HCT116 (cell line): ENCODE results near the gene SH3BGRL3. TPM values are rescaled to one million over a fixed set of nuclear protein-coding genes. Genes with fewer than 3 reads are reported as not detected.

Source experiments
- ATAC-seq: fragments of 200-7000 bp; cut with Tn5 transposase; 2 replicates; pipeline ENCODE4 v1.9.1; 2020; ENCODE audit warnings: mild to moderate bottlenecking, moderate library complexity
- BruUV-seq: library from RNA; stranded (reverse); fragments of 400-500 nt; replicated peaks from 2 replicates; lab custom pipeline; 2021; lab: Mats Ljungman, UMichigan
- CTCF ChIA-PET: fragments of 300-600 bp; sonication (Branson Sonifier 250); formaldehyde crosslinking; loops from one replicate; lab custom pipeline; 2021; ENCODE audit warnings: antibody characterized with exemption; lab: Charles Lee
- POLR2A ChIA-PET: fragments of 300-600, 350-600 bp; sonication (Branson Sonifier 250); formaldehyde crosslinking; loops from one replicate; lab custom pipeline; 2021; ENCODE audit warnings: antibody characterized with exemption; lab: Charles Lee
- RAD21 ChIA-PET, 2 experiments: fragments of 300-600 bp; sonication (Branson Sonifier 250); formaldehyde crosslinking; loops; one replicate each; lab custom pipeline; 2023; ENCODE audit warnings: low total read pairs in 2 of 2; ENCODE audit not compliant: uncharacterized antibody in 2 of 2, unreplicated experiment in 2 of 2, low non-redundant PET in 1 of 2; lab: Charles Lee
- DNase-seq: peaks from one replicate; pipeline ENCODE4 v3.0.0-alpha.2; 2010; ENCODE audit warnings: low read depth, low spot score
- H2AFZ ChIP-seq: fragments of 200-600 bp; shearing (Covaris generic), sonication (generic); 2 replicates; pipeline ENCODE4 v1.6.1; 2017; ENCODE audit warnings: low read depth, mixed run types, mixed read lengths, antibody characterized with exemption, low read length; ENCODE audit not compliant: poor library complexity, severe bottlenecking
- H3K27ac ChIP-seq: 2 replicates; pipeline ENCODE4 v1.5.1; 2012; ENCODE audit warnings: low read depth, low read length
- H3K27me3 ChIP-seq: fragments of 200-600 bp; sonication (generic); 2 replicates; pipeline ENCODE4 v1.6.1; 2016; ENCODE audit warnings: mixed run types, low read length, mixed read lengths; ENCODE audit not compliant: insufficient read depth
- H3K36me3 ChIP-seq, 2 experiments: fragments of 200-500 bp in 1 of 2; fragments of 200-600 bp in 1 of 2; sonication (Bioruptor generic) in 1 of 2; sonication (generic) in 1 of 2; 2 replicates each; pipeline versions ENCODE4 v1.5.1 to v1.6.1; 2014 to 2016; ENCODE audit warnings: low read length in 2 of 2, inconsistent platforms in 1 of 2, mixed read lengths in 1 of 2, mixed run types in 1 of 2; ENCODE audit not compliant: insufficient read depth in 2 of 2, control insufficient read depth in 1 of 2
- H3K4me1 ChIP-seq, 2 experiments: fragments of 200-600 bp in 1 of 2; sonication (generic) in 1 of 2; 2 replicates each; pipeline versions ENCODE4 v1.5.1 to v1.6.1; 2012 to 2017; ENCODE audit warnings: low read length in 2 of 2, inconsistent platforms in 1 of 2, mild to moderate bottlenecking in 1 of 2, mixed read lengths in 1 of 2, mixed run types in 1 of 2, moderate library complexity in 1 of 2; ENCODE audit not compliant: insufficient read depth in 2 of 2, control insufficient read depth in 1 of 2
- H3K4me2 ChIP-seq: fragments of 200-600 bp; sonication (generic); 2 replicates; pipeline ENCODE4 v1.6.1; 2017; ENCODE audit warnings: mixed run types, low read length, mixed read lengths
- H3K4me3 ChIP-seq, 2 experiments: fragments of 200-600 bp in 1 of 2; sonication (generic) in 1 of 2; replicated peaks in 1 of 2; 2 replicates each; pipeline ENCODE4 v1.5.1; 2011 to 2016; ENCODE audit warnings: low read length in 2 of 2, control low read depth in 1 of 2, low read depth in 1 of 2, mild to moderate bottlenecking in 1 of 2, mixed read lengths in 1 of 2, mixed run types in 1 of 2
- H3K79me2 ChIP-seq: fragments of 200-600 bp; sonication (generic); 2 replicates; pipeline ENCODE4 v1.6.1; 2017; ENCODE audit warnings: mild to moderate bottlenecking, mixed run types, low read length, moderate library complexity, mixed read lengths; ENCODE audit not compliant: insufficient read depth
- H3K9ac ChIP-seq: fragments of 200-600 bp; sonication (generic); 2 replicates; pipeline ENCODE4 v1.6.1; 2016; ENCODE audit warnings: low read length, mixed read lengths
- H3K9me2 ChIP-seq: fragments of 200-600 bp; sonication (generic), shearing (Covaris generic); 2 replicates; pipeline ENCODE4 v1.6.1; 2017; ENCODE audit warnings: mixed run types, mild to moderate bottlenecking, moderate library complexity; ENCODE audit not compliant: insufficient read depth
- H3K9me3 ChIP-seq, 2 experiments: fragments of 200-500 bp in 1 of 2; fragments of 200-600 bp in 1 of 2; sonication (Bioruptor generic) in 1 of 2; sonication (generic) in 1 of 2; 2 replicates each; pipeline ENCODE4 v1.6.1; 2014 to 2017; ENCODE audit warnings: low read length in 2 of 2, mixed read lengths in 2 of 2, inconsistent platforms in 1 of 2, low read depth in 1 of 2, mild to moderate bottlenecking in 1 of 2, mixed run types in 1 of 2, moderate library complexity in 1 of 2; ENCODE audit not compliant: control insufficient read depth in 1 of 2, insufficient read depth in 1 of 2
- H4K20me1 ChIP-seq: fragments of 200-600 bp; sonication (generic), shearing (Covaris generic); 2 replicates; pipeline ENCODE4 v1.6.1; 2017; ENCODE audit warnings: mixed run types, mild to moderate bottlenecking, moderate library complexity; ENCODE audit not compliant: insufficient read depth
- CBX3 ChIP-seq: IDR thresholded peaks from 2 replicates; pipeline ENCODE4 v1.6.1; 2012; ENCODE audit warnings: low read depth
- CEBPB ChIP-seq: IDR thresholded peaks from 2 replicates; pipeline ENCODE4 v1.6.1; 2012; ENCODE audit warnings: low read depth
- EGR1 ChIP-seq: IDR thresholded peaks from 2 replicates; pipeline ENCODE4 v1.6.1; 2012; ENCODE audit warnings: low read depth
- EZH2 ChIP-seq: fragments of 200-600 bp; sonication (generic); IDR thresholded peaks from 2 replicates; pipeline ENCODE4 v1.6.1; 2017; ENCODE audit warnings: antibody characterized with exemption, mixed run types
- EZH2phosphoT487 ChIP-seq: fragments of 200-600 bp; IDR thresholded peaks from 2 replicates; pipeline ENCODE4 v1.6.1; 2018; ENCODE audit warnings: antibody characterized with exemption, borderline replicate concordance
- JUND ChIP-seq: IDR thresholded peaks from 2 replicates; pipeline ENCODE4 v1.6.1; 2012
- SIN3A ChIP-seq: IDR thresholded peaks from 2 replicates; pipeline ENCODE4 v1.6.1; 2012; ENCODE audit warnings: low read depth
- SRF ChIP-seq: IDR thresholded peaks from 2 replicates; pipeline ENCODE4 v1.6.1; 2012; ENCODE audit warnings: low read depth
- TCF7L2 ChIP-seq: IDR thresholded peaks from 2 replicates; pipeline ENCODE4 v1.7.0; 2011; ENCODE audit warnings: borderline replicate concordance, inconsistent platforms; ENCODE audit not compliant: insufficient read depth, insufficient read length; ENCODE audit errors: extremely low read depth
- YY1 ChIP-seq: IDR thresholded peaks from 2 replicates; pipeline ENCODE4 v1.6.1; 2011; ENCODE audit warnings: low read length, low read depth, moderate library complexity, mild to moderate bottlenecking; ENCODE audit not compliant: insufficient replicate concordance; ENCODE audit errors: extremely low read depth
- ZNF274 ChIP-seq: fragments of 200-500 bp; sonication (Bioruptor generic); IDR thresholded peaks from 2 replicates; pipeline ENCODE4 v1.6.1; 2014; ENCODE audit warnings: mild to moderate bottlenecking, low read depth, low read length, inconsistent platforms
- intact Hi-C: fragments of 100-400 bp; cut with micrococcal nuclease; formaldehyde crosslinking; loops from 2 replicates; pipeline ENCODE4 v1.10.0; 2022
- total RNA-seq: library from RNA; stranded (reverse); gene quantifications from one replicate; pipeline ENCODE4 v1.2.1, GENCODE V29; 2021; ENCODE audit not compliant: unreplicated experiment
- TF ChIP-seq, protein P1 (sequence below): IDR thresholded peaks from 2 replicates; pipeline ENCODE4 v1.6.1; 2012
- TF ChIP-seq, protein P2 (sequence below), 3 experiments: fragments of 200-600 bp in 1 of 3; sonication (generic) in 1 of 3; IDR thresholded peaks in 2 of 3; conservative IDR thresholded peaks in 1 of 3; 2 replicates each; pipeline ENCODE4 v1.5.1; 2012 to 2017; ENCODE audit warnings: low read depth in 2 of 3, low read length in 2 of 3, antibody characterized with exemption in 1 of 3, borderline replicate concordance in 1 of 3, control low read depth in 1 of 3, mild to moderate bottlenecking in 1 of 3, mixed read lengths in 1 of 3, mixed run types in 1 of 3, moderate library complexity in 1 of 3; ENCODE audit not compliant: insufficient read depth in 1 of 3
- TF ChIP-seq, protein P3 (sequence below): IDR thresholded peaks from 2 replicates; pipeline ENCODE4 v1.6.1; 2012
- TF ChIP-seq, protein P4 (sequence below): IDR thresholded peaks from 2 replicates; pipeline ENCODE4 v1.6.1; 2012; ENCODE audit warnings: low read depth

SH3BGRL3 gene
- total RNA-seq, 1 experiment from 2014 or later, result 112 TPM

DNA sequence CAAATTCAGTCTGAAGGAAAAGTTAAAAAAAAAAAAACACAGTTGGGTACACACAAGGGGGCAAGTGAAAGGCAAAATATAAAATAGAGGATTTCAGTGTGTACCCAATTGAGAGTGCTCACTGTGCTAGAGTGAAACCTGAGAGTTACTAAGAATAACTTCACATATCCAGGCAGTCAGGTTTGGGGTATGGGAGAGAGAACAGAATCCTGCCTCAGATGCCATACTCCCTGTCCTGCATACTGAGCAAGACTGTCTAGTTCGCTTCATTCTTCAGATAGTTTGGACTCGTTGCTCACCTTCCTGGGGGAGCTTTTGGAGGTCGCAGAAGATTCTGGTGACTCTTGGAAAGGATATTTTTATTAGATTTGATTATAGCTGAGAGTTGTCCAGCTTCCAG, 25.5 kb upstream of the SH3BGRL3 start:
- no peaks in the 10 kb centered on the region for H4K20me1 ChIP-seq
- H3K9me2 ChIP-seq, result no peaks in the 10 kb centered on the region
- H3K4me3 ChIP-seq, result no peak overlapping the region
- no TSS peak for BruUV-seq
- no peak for ATAC-seq
- H3K9ac ChIP-seq, result no peak overlapping the region
- no peak overlapping the region for H2AFZ ChIP-seq
- peaks cover 66% of the 10 kb centered on the region for H3K79me2 ChIP-seq
- TF ChIP-seq SRF, result no peak
- no peak for TF ChIP-seq YY1
- TF ChIP-seq SIN3A, result no peak
- TF ChIP-seq, protein P1, sequence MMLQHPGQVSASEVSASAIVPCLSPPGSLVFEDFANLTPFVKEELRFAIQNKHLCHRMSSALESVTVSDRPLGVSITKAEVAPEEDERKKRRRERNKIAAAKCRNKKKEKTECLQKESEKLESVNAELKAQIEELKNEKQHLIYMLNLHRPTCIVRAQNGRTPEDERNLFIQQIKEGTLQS, result no peak
- TF ChIP-seq, protein P2, sequence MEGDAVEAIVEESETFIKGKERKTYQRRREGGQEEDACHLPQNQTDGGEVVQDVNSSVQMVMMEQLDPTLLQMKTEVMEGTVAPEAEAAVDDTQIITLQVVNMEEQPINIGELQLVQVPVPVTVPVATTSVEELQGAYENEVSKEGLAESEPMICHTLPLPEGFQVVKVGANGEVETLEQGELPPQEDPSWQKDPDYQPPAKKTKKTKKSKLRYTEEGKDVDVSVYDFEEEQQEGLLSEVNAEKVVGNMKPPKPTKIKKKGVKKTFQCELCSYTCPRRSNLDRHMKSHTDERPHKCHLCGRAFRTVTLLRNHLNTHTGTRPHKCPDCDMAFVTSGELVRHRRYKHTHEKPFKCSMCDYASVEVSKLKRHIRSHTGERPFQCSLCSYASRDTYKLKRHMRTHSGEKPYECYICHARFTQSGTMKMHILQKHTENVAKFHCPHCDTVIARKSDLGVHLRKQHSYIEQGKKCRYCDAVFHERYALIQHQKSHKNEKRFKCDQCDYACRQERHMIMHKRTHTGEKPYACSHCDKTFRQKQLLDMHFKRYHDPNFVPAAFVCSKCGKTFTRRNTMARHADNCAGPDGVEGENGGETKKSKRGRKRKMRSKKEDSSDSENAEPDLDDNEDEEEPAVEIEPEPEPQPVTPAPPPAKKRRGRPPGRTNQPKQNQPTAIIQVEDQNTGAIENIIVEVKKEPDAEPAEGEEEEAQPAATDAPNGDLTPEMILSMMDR (IDR thresholded peaks at IDR 0.05 in 2 of 3, conservative IDR thresholded peaks at IDR 0.05 in 1 of 3; ENCODE audit: borderline replicate concordance in 1 of 3, insufficient read depth in 1 of 3, low read depth in 2 of 3, low read length in 2 of 3), result no peak
- no peak for TF ChIP-seq JUND
- TF ChIP-seq, protein P3, sequence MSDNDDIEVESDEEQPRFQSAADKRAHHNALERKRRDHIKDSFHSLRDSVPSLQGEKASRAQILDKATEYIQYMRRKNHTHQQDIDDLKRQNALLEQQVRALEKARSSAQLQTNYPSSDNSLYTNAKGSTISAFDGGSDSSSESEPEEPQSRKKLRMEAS, result no peak
- no peak for TF ChIP-seq CBX3
- TF ChIP-seq EZH2, result no peak
- TF ChIP-seq EGR1, result no peak
- no peak for TF ChIP-seq ZNF274
- no peak for TF ChIP-seq CEBPB
- TF ChIP-seq TCF7L2, result no peak
- TF ChIP-seq, protein P4, sequence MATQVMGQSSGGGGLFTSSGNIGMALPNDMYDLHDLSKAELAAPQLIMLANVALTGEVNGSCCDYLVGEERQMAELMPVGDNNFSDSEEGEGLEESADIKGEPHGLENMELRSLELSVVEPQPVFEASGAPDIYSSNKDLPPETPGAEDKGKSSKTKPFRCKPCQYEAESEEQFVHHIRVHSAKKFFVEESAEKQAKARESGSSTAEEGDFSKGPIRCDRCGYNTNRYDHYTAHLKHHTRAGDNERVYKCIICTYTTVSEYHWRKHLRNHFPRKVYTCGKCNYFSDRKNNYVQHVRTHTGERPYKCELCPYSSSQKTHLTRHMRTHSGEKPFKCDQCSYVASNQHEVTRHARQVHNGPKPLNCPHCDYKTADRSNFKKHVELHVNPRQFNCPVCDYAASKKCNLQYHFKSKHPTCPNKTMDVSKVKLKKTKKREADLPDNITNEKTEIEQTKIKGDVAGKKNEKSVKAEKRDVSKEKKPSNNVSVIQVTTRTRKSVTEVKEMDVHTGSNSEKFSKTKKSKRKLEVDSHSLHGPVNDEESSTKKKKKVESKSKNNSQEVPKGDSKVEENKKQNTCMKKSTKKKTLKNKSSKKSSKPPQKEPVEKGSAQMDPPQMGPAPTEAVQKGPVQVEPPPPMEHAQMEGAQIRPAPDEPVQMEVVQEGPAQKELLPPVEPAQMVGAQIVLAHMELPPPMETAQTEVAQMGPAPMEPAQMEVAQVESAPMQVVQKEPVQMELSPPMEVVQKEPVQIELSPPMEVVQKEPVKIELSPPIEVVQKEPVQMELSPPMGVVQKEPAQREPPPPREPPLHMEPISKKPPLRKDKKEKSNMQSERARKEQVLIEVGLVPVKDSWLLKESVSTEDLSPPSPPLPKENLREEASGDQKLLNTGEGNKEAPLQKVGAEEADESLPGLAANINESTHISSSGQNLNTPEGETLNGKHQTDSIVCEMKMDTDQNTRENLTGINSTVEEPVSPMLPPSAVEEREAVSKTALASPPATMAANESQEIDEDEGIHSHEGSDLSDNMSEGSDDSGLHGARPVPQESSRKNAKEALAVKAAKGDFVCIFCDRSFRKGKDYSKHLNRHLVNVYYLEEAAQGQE, result no peak
- no peak for TF ChIP-seq EZH2phosphoT487
- no peaks in the 10 kb centered on the region for H3K9me3 ChIP-seq
- ChIA-PET POLR2A (no interaction called here), RAD21 (no interaction called here), CTCF (interaction anchor here (1.2 to 1.3 kb wide), 2 partner anchors 20 to 21 kb away, joined by 4 to 6 read pairs; partner anchors contain the start of gene CEP85)
- DNase-seq, result no peak
- no peaks in the 10 kb centered on the region for H3K4me1 ChIP-seq
- peaks cover 25 to 44% of the 10 kb centered on the region in 2 experiments; a peak in 3 of 4 replicates for H3K36me3 ChIP-seq
- H3K27ac ChIP-seq, result no peak overlapping the region
- no peaks in the 10 kb centered on the region for H3K27me3 ChIP-seq
- H3K4me2 ChIP-seq, result no peak overlapping the region
- intact Hi-C loops, result no loop called here
